Measurements from ENCODE around the gene GNG12.

The GNG12 gene

DNA sequence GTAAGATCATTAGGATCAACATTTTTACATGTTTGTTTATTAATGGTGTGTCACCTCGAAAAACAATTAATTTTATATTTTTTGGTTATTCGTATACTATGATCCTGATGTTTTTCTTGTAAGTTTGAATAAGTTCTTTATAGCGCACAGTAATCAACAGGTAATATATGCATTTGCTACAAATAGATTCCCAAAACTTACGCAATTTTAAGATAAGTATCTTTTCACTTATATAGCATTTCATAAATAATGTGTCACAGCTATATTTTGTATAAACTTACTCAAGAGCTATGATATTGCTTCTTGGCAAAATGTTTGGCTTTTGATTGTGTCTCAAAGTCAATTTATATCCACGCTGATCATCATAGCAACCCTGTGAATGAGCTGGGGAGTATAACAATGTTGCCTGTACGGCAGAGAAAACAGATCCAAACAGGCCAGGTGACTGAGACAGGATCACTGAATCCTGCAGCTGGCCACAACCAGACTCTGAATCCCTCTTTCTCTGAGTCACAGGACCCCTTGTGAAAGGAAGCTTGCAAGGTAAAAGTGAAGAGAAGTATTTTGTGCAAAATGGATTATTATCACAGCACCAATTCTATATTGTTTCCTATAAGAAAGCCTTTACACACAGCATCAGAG lies 48.6 kb downstream of the GNG12 start:
- Histone ChIP-seq H3K4me2 (ENCODE audit: low read depth, low read length, poor library complexity, severe bottlenecking) (no peak overlapping the region), H3K27me3 (ENCODE audit: insufficient read depth, low read length, poor library complexity, severe bottlenecking) (no peaks in the 10 kb centered on the region), H3K4me3 (ENCODE audit: low read length, poor library complexity, severe bottlenecking) (no peak overlapping the region), H3F3A (ENCODE audit: low read depth) (no peaks in the 10 kb centered on the region), H3K79me2 (ENCODE audit: insufficient read depth, low read length) (no peaks in the 10 kb centered on the region), H3K4me1 (ENCODE audit: insufficient read depth, low read length, poor library complexity, severe bottlenecking) (no peaks in the 10 kb centered on the region), H3K9ac (ENCODE audit: low read depth, low read length, poor library complexity, severe bottlenecking) (no peak overlapping the region), H3K36me3 (ENCODE audit: insufficient read depth, low read length) (no peaks in the 10 kb centered on the region), H3K9me2 (replicated peaks; ENCODE audit: low read depth, low read length) (no peaks in the 10 kb centered on the region), H3K9me3 (ENCODE audit: insufficient read depth, low read depth, low read length) (0 out of 2 replicates have a peak, but pooled peaks cover 3% of the 10 kb centered on the region), H2AFZ (ENCODE audit: low read length) (no peak overlapping the region), H4K20me1 (ENCODE audit: insufficient read depth, low read length, poor library complexity, severe bottlenecking) (no peaks in the 10 kb centered on the region)
- TF ChIP-seq, protein P1, sequence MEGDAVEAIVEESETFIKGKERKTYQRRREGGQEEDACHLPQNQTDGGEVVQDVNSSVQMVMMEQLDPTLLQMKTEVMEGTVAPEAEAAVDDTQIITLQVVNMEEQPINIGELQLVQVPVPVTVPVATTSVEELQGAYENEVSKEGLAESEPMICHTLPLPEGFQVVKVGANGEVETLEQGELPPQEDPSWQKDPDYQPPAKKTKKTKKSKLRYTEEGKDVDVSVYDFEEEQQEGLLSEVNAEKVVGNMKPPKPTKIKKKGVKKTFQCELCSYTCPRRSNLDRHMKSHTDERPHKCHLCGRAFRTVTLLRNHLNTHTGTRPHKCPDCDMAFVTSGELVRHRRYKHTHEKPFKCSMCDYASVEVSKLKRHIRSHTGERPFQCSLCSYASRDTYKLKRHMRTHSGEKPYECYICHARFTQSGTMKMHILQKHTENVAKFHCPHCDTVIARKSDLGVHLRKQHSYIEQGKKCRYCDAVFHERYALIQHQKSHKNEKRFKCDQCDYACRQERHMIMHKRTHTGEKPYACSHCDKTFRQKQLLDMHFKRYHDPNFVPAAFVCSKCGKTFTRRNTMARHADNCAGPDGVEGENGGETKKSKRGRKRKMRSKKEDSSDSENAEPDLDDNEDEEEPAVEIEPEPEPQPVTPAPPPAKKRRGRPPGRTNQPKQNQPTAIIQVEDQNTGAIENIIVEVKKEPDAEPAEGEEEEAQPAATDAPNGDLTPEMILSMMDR (conservative IDR thresholded peaks at IDR 0.05; ENCODE audit: low read length): no peak
- TF ChIP-seq EZH2phosphoT487 (IDR thresholded peaks at IDR 0.05; ENCODE audit: borderline replicate concordance): no peak

DNA sequence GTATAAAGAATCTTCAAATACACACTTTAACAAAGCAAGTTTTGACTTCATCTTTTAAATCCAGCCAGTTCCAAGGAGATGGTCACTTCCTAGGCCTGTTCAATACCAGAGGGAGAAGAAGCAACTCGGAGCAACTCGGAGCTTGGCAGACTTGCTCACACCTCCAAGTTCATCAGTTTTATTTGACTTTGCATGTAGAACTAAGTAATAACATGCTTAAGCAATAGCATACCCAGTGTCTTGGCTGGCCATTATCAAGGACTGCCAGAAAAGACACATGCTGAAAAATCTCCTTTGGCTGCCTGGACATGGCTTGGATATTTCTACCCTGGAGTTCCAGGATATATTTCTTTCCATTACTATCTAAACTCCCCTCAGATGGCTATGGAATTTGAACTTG lies 52.6 kb downstream of the GNG12 start:
- no peaks in the 10 kb centered on the region for H3K79me2 ChIP-seq (ENCODE audit: insufficient read depth, low read length)
- H3F3A ChIP-seq (ENCODE audit: low read depth): no peaks in the 10 kb centered on the region
- no peaks in the 10 kb centered on the region for H3K36me3 ChIP-seq (ENCODE audit: insufficient read depth, low read length)
- H3K9ac ChIP-seq (ENCODE audit: low read depth, low read length, poor library complexity, severe bottlenecking): no peak overlapping the region
- H2AFZ ChIP-seq (ENCODE audit: low read length): no peak overlapping the region
- H3K27me3 ChIP-seq (ENCODE audit: insufficient read depth, low read length, poor library complexity, severe bottlenecking): no peaks in the 10 kb centered on the region
- H3K9me2 ChIP-seq (replicated peaks; ENCODE audit: low read depth, low read length): no peaks in the 10 kb centered on the region
- no peak overlapping the region for H3K4me3 ChIP-seq (ENCODE audit: low read length, poor library complexity, severe bottlenecking)
- no peak overlapping the region for H3K4me2 ChIP-seq (ENCODE audit: low read depth, low read length, poor library complexity, severe bottlenecking)
- H3K4me1 ChIP-seq (ENCODE audit: insufficient read depth, low read length, poor library complexity, severe bottlenecking): no peaks in the 10 kb centered on the region
- TF ChIP-seq, protein P1 (conservative IDR thresholded peaks at IDR 0.05; ENCODE audit: low read length): no peak
- TF ChIP-seq EZH2phosphoT487 (IDR thresholded peaks at IDR 0.05; ENCODE audit: borderline replicate concordance): no peak
- H3K9me3 ChIP-seq (ENCODE audit: insufficient read depth, low read depth, low read length): 0 out of 2 replicates have a peak, but pooled peaks cover 3% of the 10 kb centered on the region
- no peaks in the 10 kb centered on the region for H4K20me1 ChIP-seq (ENCODE audit: insufficient read depth, low read length, poor library complexity, severe bottlenecking)

DNA sequence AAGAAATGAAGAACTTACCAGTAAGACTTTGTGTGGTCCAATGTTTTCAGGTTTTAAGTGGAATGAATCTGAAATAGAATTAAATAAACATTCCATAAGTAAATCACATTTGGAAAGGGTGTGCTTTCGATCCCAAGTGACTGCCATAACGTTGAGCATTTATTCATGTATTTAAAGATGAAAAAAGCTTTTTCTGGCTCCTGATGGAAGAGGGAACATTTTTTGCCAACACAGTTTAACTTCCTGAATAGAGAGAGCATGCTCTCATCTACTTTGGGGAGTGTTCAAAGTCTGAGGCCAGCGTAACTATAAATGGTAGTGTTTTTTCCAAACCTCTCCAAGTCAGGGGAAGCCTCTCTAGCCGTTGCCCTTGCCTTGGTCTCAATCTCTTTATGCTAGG lies 55.8 kb downstream of the GNG12 start:
- H3K9me3 ChIP-seq (ENCODE audit: insufficient read depth, low read depth, low read length): no peaks in the 10 kb centered on the region
- no peak for TF ChIP-seq EZH2phosphoT487 (IDR thresholded peaks at IDR 0.05; ENCODE audit: borderline replicate concordance)
- TF ChIP-seq, protein P1 (conservative IDR thresholded peaks at IDR 0.05; ENCODE audit: low read length): no peak
- no peak overlapping the region for H3K4me2 ChIP-seq (ENCODE audit: low read depth, low read length, poor library complexity, severe bottlenecking)

More for the DNA sequence above, 55.8 kb downstream of the GNG12 start:
- Histone ChIP-seq H3K27me3 (ENCODE audit: insufficient read depth, low read length, poor library complexity, severe bottlenecking) (no peaks in the 10 kb centered on the region), H3K79me2 (ENCODE audit: insufficient read depth, low read length) (no peaks in the 10 kb centered on the region), H3K9me2 (replicated peaks; ENCODE audit: low read depth, low read length) (no peaks in the 10 kb centered on the region), H3K36me3 (ENCODE audit: insufficient read depth, low read length) (no peaks in the 10 kb centered on the region), H2AFZ (ENCODE audit: low read length) (no peak overlapping the region), H3K4me3 (ENCODE audit: low read length, poor library complexity, severe bottlenecking) (no peak overlapping the region), H3K9ac (ENCODE audit: low read depth, low read length, poor library complexity, severe bottlenecking) (no peak overlapping the region), H4K20me1 (ENCODE audit: insufficient read depth, low read length, poor library complexity, severe bottlenecking) (no peaks in the 10 kb centered on the region), H3K4me1 (ENCODE audit: insufficient read depth, low read length, poor library complexity, severe bottlenecking) (no peaks in the 10 kb centered on the region), H3F3A (ENCODE audit: low read depth) (no peaks in the 10 kb centered on the region)
